Thoracic aorta endothelial cell (primary cell): Measurements from ENCODE around the gene C16orf95. TPM values are rescaled to one million over a fixed set of nuclear protein-coding genes. Genes with fewer than 3 reads are reported as not detected.

Experiments used
- small RNA-seq: library from RNA; depleted of rRNA; stranded (forward); fragments of <200 nt; gene quantifications from one replicate; pipeline ENCODE3, GENCODE V24; 2012
- total RNA-seq: library from RNA; depleted of rRNA; stranded (reverse); fragments of >200 nt; gene quantifications from 2 replicates; pipeline ENCODE4 v1.2.3, GENCODE V29; 2012

The C16orf95 gene, protein sequence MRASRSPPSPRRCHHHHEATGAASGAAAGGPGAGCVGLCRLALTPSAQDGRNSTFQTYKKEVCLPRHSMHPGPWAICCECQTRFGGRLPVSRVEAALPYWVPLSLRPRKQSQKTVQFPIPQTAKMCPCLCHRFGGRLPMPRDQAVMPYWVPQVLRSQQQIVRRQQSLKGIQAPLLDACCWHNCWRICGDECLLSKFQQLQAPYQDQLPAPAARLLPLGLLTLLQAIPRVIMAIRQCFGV
- total RNA-seq = 2.9 and 4.3 TPM in 2 replicates

DNA sequence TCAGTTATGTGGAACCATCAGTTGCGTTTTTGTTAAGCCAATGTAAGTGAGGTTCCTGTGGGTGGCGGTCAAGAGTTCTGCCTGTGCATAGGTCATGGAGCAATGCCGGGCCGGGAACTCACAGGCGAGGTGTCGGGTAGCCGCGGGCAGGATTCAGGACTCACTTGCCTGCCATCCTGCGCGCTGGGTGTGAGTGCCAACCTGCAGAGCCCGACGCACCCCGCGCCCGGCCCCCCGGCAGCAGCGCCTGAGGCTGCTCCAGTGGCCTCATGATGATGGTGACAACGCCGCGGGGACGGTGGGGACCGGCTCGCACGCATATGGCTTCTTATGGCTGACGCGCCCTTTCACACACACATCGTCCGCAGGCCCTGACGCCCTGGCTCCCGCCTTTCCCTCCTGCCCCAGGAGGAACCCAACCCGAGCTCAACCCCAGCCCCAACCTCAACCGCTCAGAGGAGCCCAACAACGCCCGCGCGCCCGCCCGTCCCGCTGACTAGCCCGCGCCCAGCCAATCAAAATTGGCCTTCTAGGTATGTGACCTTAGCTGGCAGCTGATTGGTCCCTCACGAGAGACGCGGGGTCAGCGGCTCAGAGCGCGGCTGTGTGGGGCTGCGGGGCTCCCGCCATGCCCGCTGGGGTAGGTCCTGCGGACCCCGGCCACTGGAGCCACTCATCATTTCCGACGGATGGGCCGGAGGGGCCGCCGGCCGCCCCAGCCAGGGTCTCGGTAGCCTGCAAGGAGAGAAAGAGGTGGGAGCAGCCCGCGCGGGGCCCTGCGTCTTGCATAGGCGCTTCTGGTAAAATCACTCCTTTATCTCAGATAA is at the start of gene C16orf95:
C16orf95 (minus strand) TSS at position 470 of the 827 bp plus-strand sequence; CDS start at position 320, 150 bp downstream.

Small RNA genes within 50 kb of the gene (small RNA-seq; reads per million reads assigned to genes)
- not detected for gene AC010531.2

Other genes starting within 250 kb of the C16orf95 start
- gene FBXO31, start 66.4 kb upstream of the C16orf95 start, total RNA-seq = 15.8 and 21.3 TPM in 2 replicates
- gene MAP1LC3B, start 74.9 kb upstream of the C16orf95 start, total RNA-seq = 54.1 and 55.5 TPM in 2 replicates
- 13.8 and 15.9 TPM in 2 replicates for gene ZCCHC14, start 175.6 kb upstream of the C16orf95 start, total RNA-seq